ENCODE data around the gene REEP2. TPM values are rescaled to one million over a fixed set of nuclear protein-coding genes. Genes with fewer than 3 reads are reported as not detected.

The REEP2 gene
- total RNA-seq, 1 donor: 6.1 TPM

DNA sequence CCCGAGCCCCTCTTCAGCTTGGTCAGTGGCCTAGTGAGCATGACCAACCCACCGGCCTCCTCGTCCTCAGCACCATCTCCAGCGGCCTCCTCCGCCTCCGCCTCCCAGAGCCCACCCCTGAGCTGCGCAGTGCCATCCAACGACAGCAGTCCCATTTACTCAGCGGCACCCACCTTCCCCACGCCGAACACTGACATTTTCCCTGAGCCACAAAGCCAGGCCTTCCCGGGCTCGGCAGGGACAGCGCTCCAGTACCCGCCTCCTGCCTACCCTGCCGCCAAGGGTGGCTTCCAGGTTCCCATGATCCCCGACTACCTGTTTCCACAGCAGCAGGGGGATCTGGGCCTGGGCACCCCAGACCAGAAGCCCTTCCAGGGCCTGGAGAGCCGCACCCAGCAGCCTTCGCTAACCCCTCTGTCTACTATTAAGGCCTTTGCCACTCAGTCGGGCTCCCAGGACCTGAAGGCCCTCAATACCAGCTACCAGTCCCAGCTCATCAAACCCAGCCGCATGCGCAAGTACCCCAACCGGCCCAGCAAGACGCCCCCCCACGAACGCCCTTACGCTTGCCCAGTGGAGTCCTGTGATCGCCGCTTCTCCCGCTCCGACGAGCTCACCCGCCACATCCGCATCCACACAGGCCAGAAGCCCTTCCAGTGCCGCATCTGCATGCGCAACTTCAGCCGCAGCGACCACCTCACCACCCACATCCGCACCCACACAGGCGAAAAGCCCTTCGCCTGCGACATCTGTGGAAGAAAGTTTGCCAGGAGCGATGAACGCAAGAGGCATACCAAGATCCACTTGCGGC, 28.2 kb downstream of the REEP2 start:
- H3K4me3 ChIP-seq (ENCODE audit: low read depth, low read length): peak overlapping the region; percentile 84
- peak; percentile 57 for DNase-seq (ENCODE audit: low read depth)
- TF ChIP-seq, protein P1, sequence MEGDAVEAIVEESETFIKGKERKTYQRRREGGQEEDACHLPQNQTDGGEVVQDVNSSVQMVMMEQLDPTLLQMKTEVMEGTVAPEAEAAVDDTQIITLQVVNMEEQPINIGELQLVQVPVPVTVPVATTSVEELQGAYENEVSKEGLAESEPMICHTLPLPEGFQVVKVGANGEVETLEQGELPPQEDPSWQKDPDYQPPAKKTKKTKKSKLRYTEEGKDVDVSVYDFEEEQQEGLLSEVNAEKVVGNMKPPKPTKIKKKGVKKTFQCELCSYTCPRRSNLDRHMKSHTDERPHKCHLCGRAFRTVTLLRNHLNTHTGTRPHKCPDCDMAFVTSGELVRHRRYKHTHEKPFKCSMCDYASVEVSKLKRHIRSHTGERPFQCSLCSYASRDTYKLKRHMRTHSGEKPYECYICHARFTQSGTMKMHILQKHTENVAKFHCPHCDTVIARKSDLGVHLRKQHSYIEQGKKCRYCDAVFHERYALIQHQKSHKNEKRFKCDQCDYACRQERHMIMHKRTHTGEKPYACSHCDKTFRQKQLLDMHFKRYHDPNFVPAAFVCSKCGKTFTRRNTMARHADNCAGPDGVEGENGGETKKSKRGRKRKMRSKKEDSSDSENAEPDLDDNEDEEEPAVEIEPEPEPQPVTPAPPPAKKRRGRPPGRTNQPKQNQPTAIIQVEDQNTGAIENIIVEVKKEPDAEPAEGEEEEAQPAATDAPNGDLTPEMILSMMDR (IDR thresholded peaks at IDR 0.05; ENCODE audit: insufficient read depth, low read length): no peak

DNA sequence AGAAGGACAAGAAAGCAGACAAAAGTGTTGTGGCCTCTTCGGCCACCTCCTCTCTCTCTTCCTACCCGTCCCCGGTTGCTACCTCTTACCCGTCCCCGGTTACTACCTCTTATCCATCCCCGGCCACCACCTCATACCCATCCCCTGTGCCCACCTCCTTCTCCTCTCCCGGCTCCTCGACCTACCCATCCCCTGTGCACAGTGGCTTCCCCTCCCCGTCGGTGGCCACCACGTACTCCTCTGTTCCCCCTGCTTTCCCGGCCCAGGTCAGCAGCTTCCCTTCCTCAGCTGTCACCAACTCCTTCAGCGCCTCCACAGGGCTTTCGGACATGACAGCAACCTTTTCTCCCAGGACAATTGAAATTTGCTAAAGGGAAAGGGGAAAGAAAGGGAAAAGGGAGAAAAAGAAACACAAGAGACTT, 28.9 kb downstream of the REEP2 start:
- DNase-seq (ENCODE audit: low read depth): peak; percentile 53
- H3K4me3 ChIP-seq (ENCODE audit: low read depth, low read length): peak overlapping the region; percentile 84
- TF ChIP-seq, protein P1 (IDR thresholded peaks at IDR 0.05; ENCODE audit: insufficient read depth, low read length): no peak

DNA sequence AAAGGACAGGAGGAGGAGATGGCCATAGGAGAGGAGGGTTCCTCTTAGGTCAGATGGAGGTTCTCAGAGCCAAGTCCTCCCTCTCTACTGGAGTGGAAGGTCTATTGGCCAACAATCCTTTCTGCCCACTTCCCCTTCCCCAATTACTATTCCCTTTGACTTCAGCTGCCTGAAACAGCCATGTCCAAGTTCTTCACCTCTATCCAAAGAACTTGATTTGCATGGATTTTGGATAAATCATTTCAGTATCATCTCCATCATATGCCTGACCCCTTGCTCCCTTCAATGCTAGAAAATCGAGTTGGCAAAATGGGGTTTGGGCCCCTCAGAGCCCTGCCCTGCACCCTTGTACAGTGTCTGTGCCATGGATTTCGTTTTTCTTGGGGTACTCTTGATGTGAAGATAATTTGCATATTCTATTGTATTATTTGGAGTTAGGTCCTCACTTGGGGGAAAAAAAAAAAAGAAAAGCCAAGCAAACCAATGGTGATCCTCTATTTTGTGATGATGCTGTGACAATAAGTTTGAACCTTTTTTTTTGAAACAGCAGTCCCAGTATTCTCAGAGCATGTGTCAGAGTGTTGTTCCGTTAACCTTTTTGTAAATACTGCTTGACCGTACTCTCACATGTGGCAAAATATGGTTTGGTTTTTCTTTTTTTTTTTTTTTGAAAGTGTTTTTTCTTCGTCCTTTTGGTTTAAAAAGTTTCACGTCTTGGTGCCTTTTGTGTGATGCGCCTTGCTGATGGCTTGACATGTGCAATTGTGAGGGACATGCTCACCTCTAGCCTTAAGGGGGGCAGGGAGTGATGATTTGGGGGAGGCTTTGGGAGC, 29.5 kb downstream of the REEP2 start:
- TF ChIP-seq, protein P1 (IDR thresholded peaks at IDR 0.05; ENCODE audit: insufficient read depth, low read length): no peak
- peak overlapping the region; percentile 84 for H3K4me3 ChIP-seq (ENCODE audit: low read depth, low read length)
- peak; percentile 74 for DNase-seq (ENCODE audit: low read depth)

DNA sequence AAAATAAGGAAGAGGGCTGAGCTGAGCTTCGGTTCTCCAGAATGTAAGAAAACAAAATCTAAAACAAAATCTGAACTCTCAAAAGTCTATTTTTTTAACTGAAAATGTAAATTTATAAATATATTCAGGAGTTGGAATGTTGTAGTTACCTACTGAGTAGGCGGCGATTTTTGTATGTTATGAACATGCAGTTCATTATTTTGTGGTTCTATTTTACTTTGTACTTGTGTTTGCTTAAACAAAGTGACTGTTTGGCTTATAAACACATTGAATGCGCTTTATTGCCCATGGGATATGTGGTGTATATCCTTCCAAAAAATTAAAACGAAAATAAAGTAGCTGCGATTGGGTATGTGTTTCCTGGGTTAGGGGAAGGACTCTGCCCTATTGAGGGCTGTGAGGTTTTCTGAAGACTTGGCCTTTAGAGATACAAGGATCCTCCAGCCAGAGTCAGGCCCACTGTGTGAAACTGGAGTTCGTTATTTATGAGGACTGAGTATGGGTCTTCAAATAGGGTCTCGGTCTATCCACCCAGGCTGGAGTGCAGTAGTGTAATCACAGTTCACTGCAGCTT, 30.2 kb downstream of the REEP2 start:
- TF ChIP-seq, protein P1 (IDR thresholded peaks at IDR 0.05; ENCODE audit: insufficient read depth, low read length): no peak
- no peak overlapping the region for H3K4me3 ChIP-seq (ENCODE audit: low read depth, low read length)
- DNase-seq (ENCODE audit: low read depth): peak; percentile 82

DNA sequence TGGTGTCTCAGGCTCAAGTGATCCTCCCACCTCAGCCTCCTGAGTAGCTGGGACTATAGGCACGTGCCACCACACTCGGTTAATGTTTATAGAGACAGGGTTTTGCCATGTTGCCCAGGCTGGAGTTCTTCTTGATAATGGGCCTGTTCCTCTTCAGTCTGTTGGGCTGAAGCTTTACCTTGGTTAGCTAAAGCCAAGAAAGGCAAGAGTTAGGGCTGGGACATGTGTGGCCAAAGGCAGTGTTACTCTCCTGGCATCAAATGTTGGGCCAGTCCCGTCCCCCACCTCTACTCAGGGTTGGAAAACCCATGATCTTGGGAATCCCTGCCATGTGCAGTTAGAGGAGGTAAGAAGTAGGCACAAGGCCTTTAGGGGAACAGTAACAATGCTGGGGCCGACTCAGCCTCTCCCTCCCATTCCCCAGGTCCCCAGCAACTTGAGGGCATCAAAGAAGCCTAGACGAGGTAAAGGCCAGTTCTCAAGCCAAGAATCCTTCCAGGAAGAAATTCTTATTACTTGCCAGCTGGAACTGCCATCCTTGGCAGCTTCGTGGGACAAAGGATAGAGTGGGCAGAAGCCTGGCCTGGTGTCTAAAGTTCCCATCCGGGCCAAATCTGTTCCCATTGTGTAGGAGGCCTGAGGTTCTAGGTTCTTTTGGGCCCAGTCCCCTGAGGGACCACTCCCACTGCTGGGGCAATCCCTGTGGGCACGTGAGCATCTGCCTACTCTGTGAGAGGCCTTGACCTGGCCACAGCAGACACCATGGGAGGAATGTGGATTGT, 30.9 kb downstream of the REEP2 start:
- no peak for DNase-seq (ENCODE audit: low read depth)
- no peak overlapping the region for H3K4me3 ChIP-seq (ENCODE audit: low read depth, low read length)
- TF ChIP-seq, protein P1 (IDR thresholded peaks at IDR 0.05; ENCODE audit: insufficient read depth, low read length): no peak

Data from fibroblast of the aortic adventitia (primary cell).